ENCODE data around the gene ARHGEF18. TPM values are rescaled to one million over a fixed set of nuclear protein-coding genes. Genes with fewer than 3 reads are reported as not detected.

Gene ARHGEF18
- total RNA-seq, 1 donor from 2014 or later, result 42.6 TPM

DNA sequence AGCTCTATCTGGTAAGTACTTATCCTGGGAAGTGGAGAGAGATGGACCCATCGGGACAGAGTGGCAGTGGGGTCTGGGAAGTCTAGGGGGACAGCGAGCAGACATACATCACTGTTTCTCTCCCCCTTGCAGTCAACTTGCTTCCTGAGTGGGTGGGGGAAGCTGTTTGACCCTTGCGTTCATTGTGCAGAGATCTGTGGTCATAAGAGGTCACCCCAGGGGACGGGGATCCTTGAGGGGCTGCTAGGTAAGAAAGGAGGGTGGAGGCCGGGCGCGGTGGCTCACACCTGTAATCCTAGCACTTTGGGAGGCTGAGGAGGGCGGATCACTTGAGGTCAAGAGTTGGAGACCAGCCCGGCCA is 474 bp downstream of the ARHGEF18 start:
- H3K9me3 Mint-ChIP-seq (ENCODE audit: unreplicated experiment), result peaks cover 6% of the 10 kb centered on the region
- no peak overlapping the region for H3K4me3 Mint-ChIP-seq (ENCODE audit: unreplicated experiment)
- H3K27me3 Mint-ChIP-seq (ENCODE audit: unreplicated experiment), result peaks cover under 1% of the 10 kb centered on the region
- H3K36me3 Mint-ChIP-seq (ENCODE audit: unreplicated experiment), result no peaks in the 10 kb centered on the region
- TF ChIP-seq, protein P1, sequence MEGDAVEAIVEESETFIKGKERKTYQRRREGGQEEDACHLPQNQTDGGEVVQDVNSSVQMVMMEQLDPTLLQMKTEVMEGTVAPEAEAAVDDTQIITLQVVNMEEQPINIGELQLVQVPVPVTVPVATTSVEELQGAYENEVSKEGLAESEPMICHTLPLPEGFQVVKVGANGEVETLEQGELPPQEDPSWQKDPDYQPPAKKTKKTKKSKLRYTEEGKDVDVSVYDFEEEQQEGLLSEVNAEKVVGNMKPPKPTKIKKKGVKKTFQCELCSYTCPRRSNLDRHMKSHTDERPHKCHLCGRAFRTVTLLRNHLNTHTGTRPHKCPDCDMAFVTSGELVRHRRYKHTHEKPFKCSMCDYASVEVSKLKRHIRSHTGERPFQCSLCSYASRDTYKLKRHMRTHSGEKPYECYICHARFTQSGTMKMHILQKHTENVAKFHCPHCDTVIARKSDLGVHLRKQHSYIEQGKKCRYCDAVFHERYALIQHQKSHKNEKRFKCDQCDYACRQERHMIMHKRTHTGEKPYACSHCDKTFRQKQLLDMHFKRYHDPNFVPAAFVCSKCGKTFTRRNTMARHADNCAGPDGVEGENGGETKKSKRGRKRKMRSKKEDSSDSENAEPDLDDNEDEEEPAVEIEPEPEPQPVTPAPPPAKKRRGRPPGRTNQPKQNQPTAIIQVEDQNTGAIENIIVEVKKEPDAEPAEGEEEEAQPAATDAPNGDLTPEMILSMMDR (IDR thresholded peaks at IDR 0.05), result no peak
- H3K4me1 Mint-ChIP-seq (ENCODE audit: unreplicated experiment), result no peaks in the 10 kb centered on the region
- no peak for DNase-seq (ENCODE audit: extremely low spot score, unreplicated experiment)
- H3K27ac Mint-ChIP-seq (ENCODE audit: unreplicated experiment), result no peak overlapping the region

- H3K27ac Mint-ChIP-seq (ENCODE audit: unreplicated experiment), result no peak overlapping the region
- H3K9me3 Mint-ChIP-seq (ENCODE audit: unreplicated experiment), result peaks cover 6% of the 10 kb centered on the region
- H3K4me3 Mint-ChIP-seq (ENCODE audit: unreplicated experiment), result no peak overlapping the region
- H3K4me1 Mint-ChIP-seq (ENCODE audit: unreplicated experiment), result no peaks in the 10 kb centered on the region
- H3K27me3 Mint-ChIP-seq (ENCODE audit: unreplicated experiment), result peaks cover 2% of the 10 kb centered on the region
- TF ChIP-seq, protein P1 (IDR thresholded peaks at IDR 0.05), result no peak
- DNase-seq (ENCODE audit: extremely low spot score, unreplicated experiment), result no peak
- no peaks in the 10 kb centered on the region for H3K36me3 Mint-ChIP-seq (ENCODE audit: unreplicated experiment)
Observed at GRCh38 chr19:7349961-7350711, 1.4 kb downstream of the ARHGEF18 start.

GRCh38 chr19:7351861-7352260 is 3.1 kb downstream of the ARHGEF18 start:
- no peak overlapping the region for H3K27ac Mint-ChIP-seq (ENCODE audit: unreplicated experiment)
- TF ChIP-seq, protein P1 (IDR thresholded peaks at IDR 0.05), result no peak
- H3K27me3 Mint-ChIP-seq (ENCODE audit: unreplicated experiment), result peaks cover 2% of the 10 kb centered on the region
- no peak for DNase-seq (ENCODE audit: extremely low spot score, unreplicated experiment)
- no peaks in the 10 kb centered on the region for H3K4me1 Mint-ChIP-seq (ENCODE audit: unreplicated experiment)
- no peaks in the 10 kb centered on the region for H3K36me3 Mint-ChIP-seq (ENCODE audit: unreplicated experiment)
- H3K4me3 Mint-ChIP-seq (ENCODE audit: unreplicated experiment), result no peak overlapping the region
- peaks cover 6% of the 10 kb centered on the region for H3K9me3 Mint-ChIP-seq (ENCODE audit: unreplicated experiment)

DNA sequence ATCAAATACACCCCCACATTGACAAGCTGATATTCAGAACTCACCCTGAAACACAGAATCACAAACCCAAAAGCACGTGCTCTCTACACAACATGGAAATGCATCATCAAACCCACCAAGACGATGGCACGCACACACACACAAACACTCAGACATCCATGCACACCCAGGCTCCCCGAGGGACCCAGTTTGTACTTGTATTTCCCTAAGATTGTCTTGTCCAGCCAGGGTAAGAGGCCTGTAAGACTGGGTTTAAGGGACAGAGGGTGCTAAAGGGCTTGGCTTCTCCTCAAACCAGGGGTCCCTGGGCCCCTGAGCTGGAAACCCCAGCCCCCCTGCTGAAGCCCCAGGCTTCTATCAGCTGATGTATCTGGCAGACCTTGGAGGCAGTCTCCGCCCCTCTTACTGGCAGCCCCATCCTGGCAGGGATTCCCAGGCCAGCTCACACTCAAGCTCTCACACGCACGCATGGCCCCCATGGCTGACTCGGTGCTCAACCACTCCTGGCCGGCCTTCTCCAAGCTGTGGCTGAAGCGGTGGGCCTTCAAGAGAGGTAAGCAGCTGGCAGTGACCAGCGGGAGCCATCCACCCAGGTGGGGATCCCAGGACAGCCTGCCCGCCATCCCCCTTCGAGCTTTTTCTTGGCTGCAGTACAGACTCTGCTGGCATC is 6.5 kb downstream of the ARHGEF18 start:
- Mint-ChIP-seq H3K36me3 (ENCODE audit: unreplicated experiment) (no peaks in the 10 kb centered on the region), H3K4me1 (ENCODE audit: unreplicated experiment) (no peaks in the 10 kb centered on the region), H3K4me3 (ENCODE audit: unreplicated experiment) (no peak overlapping the region), H3K27ac (ENCODE audit: unreplicated experiment) (no peak overlapping the region), H3K9me3 (ENCODE audit: unreplicated experiment) (peaks cover 6% of the 10 kb centered on the region), H3K27me3 (ENCODE audit: unreplicated experiment) (peaks cover 2% of the 10 kb centered on the region)
- no peak for DNase-seq (ENCODE audit: extremely low spot score, unreplicated experiment)
- TF ChIP-seq, protein P1 (IDR thresholded peaks at IDR 0.05), result no peak

DNA sequence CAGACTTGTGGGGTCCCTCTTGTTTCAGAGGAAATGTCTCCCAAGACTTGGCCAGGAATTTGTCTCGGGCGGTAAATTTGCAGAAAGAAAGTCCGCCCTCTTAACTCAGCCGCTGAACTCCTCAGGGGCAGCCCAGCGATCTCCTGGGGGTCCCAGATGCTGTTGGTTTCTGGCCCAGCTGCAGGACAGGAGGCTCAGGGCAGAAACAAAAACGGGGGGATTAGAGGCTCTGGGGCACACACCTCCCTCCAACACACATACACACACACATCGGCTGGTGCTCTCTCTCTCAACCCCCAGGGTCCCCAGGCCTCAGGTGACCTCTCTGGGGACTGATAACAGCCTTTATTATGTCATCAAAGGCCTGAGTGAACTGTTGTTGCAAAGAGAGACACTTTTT is 7.1 kb downstream of the ARHGEF18 start:
- TF ChIP-seq, protein P1 (IDR thresholded peaks at IDR 0.05), result no peak
- Mint-ChIP-seq H3K36me3 (ENCODE audit: unreplicated experiment) (no peaks in the 10 kb centered on the region), H3K27ac (ENCODE audit: unreplicated experiment) (no peak overlapping the region), H3K4me3 (ENCODE audit: unreplicated experiment) (no peak overlapping the region), H3K9me3 (ENCODE audit: unreplicated experiment) (peaks cover 6% of the 10 kb centered on the region), H3K4me1 (ENCODE audit: unreplicated experiment) (no peaks in the 10 kb centered on the region), H3K27me3 (ENCODE audit: unreplicated experiment) (peaks cover 2% of the 10 kb centered on the region)
- DNase-seq (ENCODE audit: extremely low spot score, unreplicated experiment), result no peak

Data from osteocyte (in vitro differentiated cells).